Activated B cell treated with CpG ODN at 0.5 μM for 24 hours (primary cell): ENCODE data around the gene FBXL13. TPM values are rescaled to one million over a fixed set of nuclear protein-coding genes. Genes with fewer than 3 reads are reported as not detected.
"Not testable (repeated sequence)": the region's sequence is repeated elsewhere in the genome, so short reads cannot be mapped to it uniquely, and the experiment has no call there.

Source experiments
- ATAC-seq: fragments of 200-7000 bp; cut with Tn5 transposase; one replicate; pipeline ENCODE4 v1.10.0; 2021; ENCODE audit warnings: low read depth, mild to moderate bottlenecking, moderate library complexity
- CTCF ChIA-PET: fragments of 350-600 bp; sonication (Branson Sonifier 250); formaldehyde crosslinking; loops from one replicate; lab custom pipeline; 2021; ENCODE audit warnings: antibody characterized with exemption; lab: Charles Lee
- POLR2A ChIA-PET: fragments of 350-600 bp; sonication (Branson Sonifier 250); formaldehyde crosslinking; loops from one replicate; lab custom pipeline; 2021; ENCODE audit warnings: antibody characterized with exemption; lab: Charles Lee
- DNase-seq: peaks from one replicate; pipeline ENCODE4 v3.0.0; 2022
- H3K27ac Mint-ChIP-seq: one replicate; pipeline ENCODE4 v1.8.0; 2020; ENCODE audit warnings: mixed read lengths
- H3K27me3 Mint-ChIP-seq: one replicate; pipeline ENCODE4 v1.8.0; 2021; ENCODE audit warnings: mixed read lengths
- H3K36me3 Mint-ChIP-seq: one replicate; pipeline ENCODE4 v1.8.0; 2021; ENCODE audit warnings: low read depth, mixed read lengths
- H3K4me1 Mint-ChIP-seq: one replicate; pipeline ENCODE4 v1.8.0; 2021; ENCODE audit warnings: mixed read lengths
- H3K4me3 Mint-ChIP-seq: one replicate; pipeline ENCODE4 v1.8.0; 2020; ENCODE audit warnings: mild to moderate bottlenecking, mixed read lengths
- H3K9me3 Mint-ChIP-seq: one replicate; pipeline ENCODE4 v1.8.0; 2020; ENCODE audit warnings: mixed read lengths
- CTCF ChIP-seq: fragments of 200-600 bp; IDR thresholded peaks from one replicate; pipeline ENCODE4 v1.8.0; 2022; ENCODE audit warnings: antibody characterized with exemption, mild to moderate bottlenecking
- intact Hi-C: fragments of 100-400 bp; cut with micrococcal nuclease; formaldehyde crosslinking; loops from one replicate; pipeline ENCODE4 v1.15.1; 2024
- total RNA-seq: library from RNA; stranded (reverse); gene quantifications from 2 replicates; pipeline ENCODE4 v1.2.3, GENCODE V29; 2022

The FBXL13 gene
- total RNA-seq, 1 donor from 2014 or later = 2.9 TPM

GRCh38 chr7:102981451-102981850 is 93.1 kb downstream of the FBXL13 start:
- intact Hi-C loops = no loop called here

GRCh38 chr7:102979670-102980069 is 94.9 kb downstream of the FBXL13 start:
- Mint-ChIP-seq H3K27me3 (peaks cover 2% of the 10 kb centered on the region), H3K4me1 (no peaks in the 10 kb centered on the region), H3K27ac (no peak overlapping the region), H3K4me3 (no peak overlapping the region), H3K36me3 (no peaks in the 10 kb centered on the region), H3K9me3 (no peaks in the 10 kb centered on the region)
- no peak for TF ChIP-seq CTCF
- ChIA-PET CTCF (no interaction called here), POLR2A (no interaction called here)
- ATAC-seq (no peak), DNase-seq (no peak)
- intact Hi-C loops = no loop called here

More at GRCh38 chr7:102981451-102981850, 93.1 kb downstream of the FBXL13 start:
- ATAC-seq = no peak
- Mint-ChIP-seq H3K4me1 (no peaks in the 10 kb centered on the region), H3K27ac (no peak overlapping the region), H3K4me3 (no peak overlapping the region), H3K9me3 (no peaks in the 10 kb centered on the region), H3K36me3 (no peaks in the 10 kb centered on the region), H3K27me3 (no peaks in the 10 kb centered on the region)
- ChIA-PET POLR2A (no interaction called here), CTCF (no interaction called here)
- DNase-seq = no peak
- no peak for TF ChIP-seq CTCF

- no peaks in the 10 kb centered on the region for H3K4me1 Mint-ChIP-seq
- no peak for ATAC-seq
- TF ChIP-seq CTCF = no peak
- no peaks in the 10 kb centered on the region for H3K9me3 Mint-ChIP-seq
- H3K27me3 Mint-ChIP-seq = peaks cover 2% of the 10 kb centered on the region
- H3K36me3 Mint-ChIP-seq = no peaks in the 10 kb centered on the region
- intact Hi-C loops = no loop called here
- CTCF ChIA-PET = no interaction called here
- POLR2A ChIA-PET = no interaction called here
- H3K4me3 Mint-ChIP-seq = no peak overlapping the region
- DNase-seq = no peak
- no peak overlapping the region for H3K27ac Mint-ChIP-seq
These were observed 96.3 kb downstream of the FBXL13 start for GRCh38 chr7:102978284-102978683.

- intact Hi-C loops = not testable (repeated sequence)
These were observed 97.0 kb downstream of the FBXL13 start for GRCh38 chr7:102977586-102977985.

GRCh38 chr7:102976493-102976892 is 98.1 kb downstream of the FBXL13 start:
- intact Hi-C loops = no loop called here
- DNase-seq = no peak
- peaks cover 2% of the 10 kb centered on the region for H3K27me3 Mint-ChIP-seq
- H3K36me3 Mint-ChIP-seq = no peaks in the 10 kb centered on the region
- CTCF ChIA-PET = no interaction called here
- H3K9me3 Mint-ChIP-seq = no peaks in the 10 kb centered on the region
- POLR2A ChIA-PET = no interaction called here
- H3K27ac Mint-ChIP-seq = no peak overlapping the region
- no peak for TF ChIP-seq CTCF
- no peaks in the 10 kb centered on the region for H3K4me1 Mint-ChIP-seq
- no peak for ATAC-seq
- H3K4me3 Mint-ChIP-seq = no peak overlapping the region

More at GRCh38 chr7:102977586-102977985, 97.0 kb downstream of the FBXL13 start:
- POLR2A ChIA-PET, H3K9me3 Mint-ChIP-seq, CTCF ChIA-PET, H3K4me1 Mint-ChIP-seq, DNase-seq, ATAC-seq, H3K36me3 Mint-ChIP-seq, H3K27me3 Mint-ChIP-seq, H3K4me3 Mint-ChIP-seq, H3K27ac Mint-ChIP-seq: not testable (repeated sequence)

- ChIA-PET POLR2A (no interaction called here), CTCF (no interaction called here)
- intact Hi-C loops = no loop called here
- Mint-ChIP-seq H3K27ac (no peak overlapping the region), H3K36me3 (no peaks in the 10 kb centered on the region), H3K4me1 (no peaks in the 10 kb centered on the region), H3K27me3 (peaks cover 2% of the 10 kb centered on the region), H3K4me3 (no peak overlapping the region), H3K9me3 (no peaks in the 10 kb centered on the region)
- no peak for DNase-seq
- ATAC-seq = no peak
- no peak for TF ChIP-seq CTCF
These were observed 98.7 kb downstream of the FBXL13 start for GRCh38 chr7:102975854-102976253.
